K562 (cell line): ENCODE data around the gene ANKRD24. TPM values are rescaled to one million over a fixed set of nuclear protein-coding genes. Genes with fewer than 3 reads are reported as not detected.

Experiments
- DMBX1 ChIP-seq: fragments of 250-450 bp; sonication (Bioruptor Pico); IDR thresholded peaks from 2 replicates; pipeline ENCODE4 v1.8.0; 2022; ENCODE audit warnings: inconsistent platforms, mild to moderate bottlenecking, moderate library complexity, borderline replicate concordance
- FOXP1 ChIP-seq: sonication (generic); formaldehyde crosslinking; IDR thresholded peaks from 2 replicates; pipeline ENCODE4 v1.8.0; 2022; ENCODE audit warnings: mild to moderate bottlenecking, missing genetic modification reagents
- GABPA ChIP-seq: fragments of 200-800 bp; sonication (Bioruptor generic); conservative IDR thresholded peaks from 2 replicates; pipeline ENCODE4 v1.6.1; 2016; ENCODE audit warnings: low read depth, missing genetic modification characterization, missing compliant biosample characterization
- GTF2E2 ChIP-seq: fragments of 200-800 bp; sonication (Bioruptor generic); IDR thresholded peaks from 2 replicates; pipeline ENCODE4 v1.6.1; 2016; ENCODE audit warnings: missing genetic modification characterization, missing compliant biosample characterization
- MAZ ChIP-seq, 2 experiments: fragments of 450-650 bp in 1 of 2; sonication (generic) in 1 of 2; formaldehyde crosslinking; IDR thresholded peaks in 1 of 2; conservative IDR thresholded peaks in 1 of 2; 2 replicates each; pipeline versions ENCODE4 v1.4.0 to v1.5.0; 2020; ENCODE audit warnings: mild to moderate bottlenecking in 1 of 2, missing genetic modification reagents in 1 of 2
- NELFE ChIP-seq: IDR thresholded peaks from 2 replicates; pipeline ENCODE4 v1.6.1; 2011; ENCODE audit warnings: mild to moderate bottlenecking; ENCODE audit not compliant: insufficient read depth, insufficient read length
- NFYB ChIP-seq: IDR thresholded peaks from 2 replicates; pipeline ENCODE4 v1.6.1; 2011; ENCODE audit warnings: mild to moderate bottlenecking, moderate library complexity; ENCODE audit not compliant: insufficient read length; ENCODE audit errors: extremely low read depth
- NR2C1 ChIP-seq, 2 experiments: fragments of 450-650 bp; IDR thresholded peaks; 2 replicates each; pipeline ENCODE4 v1.6.1; 2017; ENCODE audit warnings: mild to moderate bottlenecking in 2 of 2, antibody characterized with exemption in 1 of 2, inconsistent platforms in 1 of 2, missing compliant biosample characterization in 1 of 2, missing genetic modification characterization in 1 of 2
- OTX1 ChIP-seq: fragments of 450-650 bp; formaldehyde crosslinking; IDR thresholded peaks from 2 replicates; pipeline ENCODE4 v1.4.0; 2022; ENCODE audit warnings: mild to moderate bottlenecking
- PHB ChIP-seq: fragments of 250-450 bp; sonication (Bioruptor Pico); IDR thresholded peaks from 2 replicates; pipeline ENCODE4 v1.5.0; 2021
- PRMT5 ChIP-seq: sonication (generic); formaldehyde crosslinking; IDR thresholded peaks from 2 replicates; pipeline ENCODE4 v1.5.0; 2020; ENCODE audit warnings: missing genetic modification reagents
- PTBP1 ChIP-seq: fragments of 200-400 bp; formaldehyde crosslinking; IDR thresholded peaks from 2 replicates; pipeline ENCODE4 v1.6.1; 2017; ENCODE audit warnings: low read depth, low read length
- RAD21 ChIP-seq, 2 experiments: fragments of 250-450 bp in 1 of 2; fragments of 450-650 bp in 1 of 2; sonication (Bioruptor Pico) in 1 of 2; formaldehyde crosslinking in 1 of 2; IDR thresholded peaks in 1 of 2; conservative IDR thresholded peaks in 1 of 2; 2 replicates each; pipeline versions ENCODE4 v1.4.0 to v1.8.0; 2020 to 2022; ENCODE audit warnings: mild to moderate bottlenecking in 2 of 2, moderate library complexity in 1 of 2
- RBM15 ChIP-seq: fragments of 200-400 bp; formaldehyde crosslinking; IDR thresholded peaks from 2 replicates; pipeline ENCODE4 v1.6.1; 2018; ENCODE audit warnings: mild to moderate bottlenecking, low read length, moderate library complexity; ENCODE audit not compliant: insufficient read depth
- RBM34 ChIP-seq: fragments of 200-400 bp; formaldehyde crosslinking; IDR thresholded peaks from 2 replicates; pipeline ENCODE4 v1.6.1; 2018; ENCODE audit warnings: low read length, borderline replicate concordance; ENCODE audit not compliant: insufficient read depth
- RCOR1 ChIP-seq, 2 experiments: IDR thresholded peaks; 2 replicates each; pipeline ENCODE4 v1.6.1; 2012; ENCODE audit warnings: low read depth in 2 of 2, low read length in 2 of 2, borderline replicate concordance in 1 of 2, improper control_type of control experiment in 1 of 2
- SNIP1 ChIP-seq: fragments of 450-650 bp; IDR thresholded peaks from 2 replicates; pipeline ENCODE4 v1.7.1; 2017; ENCODE audit warnings: low read depth, mild to moderate bottlenecking
- TARDBP ChIP-seq: fragments of 450-650 bp; IDR thresholded peaks from 2 replicates; pipeline ENCODE4 v1.6.1; 2016
- ZNF12 ChIP-seq: sonication (generic); formaldehyde crosslinking; IDR thresholded peaks from 2 replicates; pipeline ENCODE4 v1.4.0; 2020; ENCODE audit warnings: mild to moderate bottlenecking, missing genetic modification reagents
- ZNF23 ChIP-seq: fragments of 250-450 bp; sonication (Bioruptor Pico); IDR thresholded peaks from 2 replicates; pipeline ENCODE4 v1.4.0; 2020; ENCODE audit warnings: mild to moderate bottlenecking
- polyA plus RNA-seq, 8 experiments: library from polyadenylated mRNA; depleted of rRNA in 4 of 8; stranded (reverse) in 5 of 8; unstranded in 3 of 8; fragments of >200 nt; fragmentation: Nextera tagmentation in 2 of 8; fragmentation: Illumina TruSeq in 1 of 8; extraction: Ambion mirVana in 2 of 8; extraction: Trizol in 1 of 8; gene quantifications; 2 replicates each; pipeline versions ENCODE4 v1.2.1 to v1.2.3, GENCODE V29; 2011 to 2014; ENCODE audit warnings: inconsistent platforms in 1 of 8, missing spikeins in 1 of 8
- total RNA-seq, 7 experiments: library from RNA; depleted of rRNA in 6 of 7; stranded (reverse); fragments of >200 nt in 6 of 7; fragmentation: Illumina TruSeq in 2 of 7; extraction: Trizol in 2 of 7; gene quantifications; 2 replicates each; pipeline versions ENCODE4 v1.2.1 to v1.2.3, GENCODE V29; 2011 to 2021; ENCODE audit warnings: low replicate concordance in 1 of 7
- TF ChIP-seq, protein P1 (sequence below), 2 experiments: fragments of 450-650 bp; formaldehyde crosslinking in 1 of 2; IDR thresholded peaks; 2 replicates each; pipeline versions ENCODE4 v1.4.0 to v1.6.1; 2014 to 2020; ENCODE audit warnings: mild to moderate bottlenecking in 2 of 2, borderline replicate concordance in 1 of 2, low read depth in 1 of 2

Gene ANKRD24
- total and polyA plus RNA-seq, 9 of the 15 experiments (the other 6 are each of a cell fraction or from before 2014, with no cell fraction given): 0.07 to 0.12 (median 0.09) TPM; not detected in 5

- TF ChIP-seq, protein P1, sequence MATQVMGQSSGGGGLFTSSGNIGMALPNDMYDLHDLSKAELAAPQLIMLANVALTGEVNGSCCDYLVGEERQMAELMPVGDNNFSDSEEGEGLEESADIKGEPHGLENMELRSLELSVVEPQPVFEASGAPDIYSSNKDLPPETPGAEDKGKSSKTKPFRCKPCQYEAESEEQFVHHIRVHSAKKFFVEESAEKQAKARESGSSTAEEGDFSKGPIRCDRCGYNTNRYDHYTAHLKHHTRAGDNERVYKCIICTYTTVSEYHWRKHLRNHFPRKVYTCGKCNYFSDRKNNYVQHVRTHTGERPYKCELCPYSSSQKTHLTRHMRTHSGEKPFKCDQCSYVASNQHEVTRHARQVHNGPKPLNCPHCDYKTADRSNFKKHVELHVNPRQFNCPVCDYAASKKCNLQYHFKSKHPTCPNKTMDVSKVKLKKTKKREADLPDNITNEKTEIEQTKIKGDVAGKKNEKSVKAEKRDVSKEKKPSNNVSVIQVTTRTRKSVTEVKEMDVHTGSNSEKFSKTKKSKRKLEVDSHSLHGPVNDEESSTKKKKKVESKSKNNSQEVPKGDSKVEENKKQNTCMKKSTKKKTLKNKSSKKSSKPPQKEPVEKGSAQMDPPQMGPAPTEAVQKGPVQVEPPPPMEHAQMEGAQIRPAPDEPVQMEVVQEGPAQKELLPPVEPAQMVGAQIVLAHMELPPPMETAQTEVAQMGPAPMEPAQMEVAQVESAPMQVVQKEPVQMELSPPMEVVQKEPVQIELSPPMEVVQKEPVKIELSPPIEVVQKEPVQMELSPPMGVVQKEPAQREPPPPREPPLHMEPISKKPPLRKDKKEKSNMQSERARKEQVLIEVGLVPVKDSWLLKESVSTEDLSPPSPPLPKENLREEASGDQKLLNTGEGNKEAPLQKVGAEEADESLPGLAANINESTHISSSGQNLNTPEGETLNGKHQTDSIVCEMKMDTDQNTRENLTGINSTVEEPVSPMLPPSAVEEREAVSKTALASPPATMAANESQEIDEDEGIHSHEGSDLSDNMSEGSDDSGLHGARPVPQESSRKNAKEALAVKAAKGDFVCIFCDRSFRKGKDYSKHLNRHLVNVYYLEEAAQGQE (IDR thresholded peaks at IDR 0.05; ENCODE audit: borderline replicate concordance): no peak
- TF ChIP-seq, protein P1 (CRISPR knock-in tag; IDR thresholded peaks at IDR 0.05; ENCODE audit: low read depth): no peak
- no peak for TF ChIP-seq RBM34
- no peak for TF ChIP-seq NFYB
- no peak for TF ChIP-seq NELFE
- no peak for TF ChIP-seq TARDBP
- 0 out of 4 replicates have a peak, but pooled peaks of 1 of the 2 experiments have one; percentile 6 for TF ChIP-seq RAD21 (CRISPR knock-in tag; conservative IDR thresholded peaks at IDR 0.05 in 1 of 2, IDR thresholded peaks at IDR 0.05 in 1 of 2)
- no peak for TF ChIP-seq GTF2E2 (tag)
- no peak for TF ChIP-seq PRMT5 (CRISPR knock-in tag)
- no peak for TF ChIP-seq SNIP1
- TF ChIP-seq NR2C1 (IDR thresholded peaks at IDR 0.05): no peak
- TF ChIP-seq NR2C1 (tag; IDR thresholded peaks at IDR 0.05): no peak
- no peak for TF ChIP-seq PHB (CRISPR knock-in tag)
- no peak for TF ChIP-seq DMBX1
- no peak for TF ChIP-seq OTX1 (CRISPR knock-in tag)
- 0 out of 4 replicates have a peak, but pooled peaks of 1 of the 2 experiments have one; percentile 40 for TF ChIP-seq RCOR1 (IDR thresholded peaks at IDR 0.05; ENCODE audit: borderline replicate concordance in 1 of 2, low read depth in 2 of 2, low read length in 2 of 2)
- no peak for TF ChIP-seq ZNF12 (CRISPR knock-in tag)
- no peak for TF ChIP-seq FOXP1
- no peak for TF ChIP-seq ZNF23
- TF ChIP-seq PTBP1: peak; percentile 40; the same call in 1 of the 2 replicates
- no peak for TF ChIP-seq MAZ (CRISPR knock-in tag; conservative IDR thresholded peaks at IDR 0.05 in 1 of 2, IDR thresholded peaks at IDR 0.05 in 1 of 2)
- no peak for TF ChIP-seq RBM15
- no peak for TF ChIP-seq GABPA
Observed at GRCh38 chr19:4208385-4209094, 26.1 kb downstream of the ANKRD24 start (continued).
